HG02610 (cell line): ENCODE results near the gene S100A8.

Source experiments
- ATAC-seq: cut with Tn5 transposase; IDR thresholded peaks from one replicate; pipeline ENCODE4 v1.9.1; 2021; ENCODE audit warnings: mild to moderate bottlenecking, moderate library complexity; ENCODE audit not compliant: unreplicated experiment

The S100A8 gene

GRCh38 chr1:153393926-153394325 lies 3.1 kb upstream of the S100A8 start:
- ATAC-seq = no peak

DNA sequence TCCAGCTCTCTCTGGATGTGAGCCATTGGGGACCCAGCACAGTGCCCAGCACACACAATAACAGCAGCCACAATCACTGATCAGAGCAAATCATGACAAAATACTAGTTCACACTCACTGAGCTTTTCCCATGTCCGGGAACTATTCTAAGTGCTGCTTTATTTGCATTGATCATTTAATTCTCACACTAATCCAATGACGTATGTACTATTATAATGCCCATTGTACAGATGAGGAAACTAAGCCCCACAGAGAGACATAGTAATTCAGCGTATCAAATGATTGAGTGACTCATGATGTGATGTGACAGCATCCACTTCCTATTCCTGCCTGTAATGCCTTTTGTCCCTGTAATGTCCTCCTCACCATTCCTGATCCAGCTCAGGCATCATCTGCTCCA lies 1.9 kb upstream of the S100A8 start:
- ATAC-seq = no peak

DNA sequence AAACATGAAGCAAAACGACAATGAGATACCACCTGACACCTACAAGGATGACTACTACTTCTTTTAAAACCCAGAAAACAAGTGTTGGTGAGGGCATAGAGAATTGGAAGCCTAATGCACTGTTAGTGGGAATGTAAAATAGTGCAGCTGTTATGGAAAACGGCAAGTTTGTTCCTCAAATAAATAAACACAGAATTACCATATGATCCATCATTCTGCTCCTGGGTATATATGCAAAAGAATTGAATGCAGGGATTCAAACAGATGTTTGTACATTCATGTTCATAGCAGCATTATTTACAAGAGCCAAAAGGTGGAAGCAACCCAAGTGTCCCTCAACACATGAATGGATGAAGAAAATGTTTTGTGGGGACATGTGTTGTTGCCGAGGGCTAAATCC lies 1.4 kb upstream of the S100A8 start:
- no peak for ATAC-seq

DNA sequence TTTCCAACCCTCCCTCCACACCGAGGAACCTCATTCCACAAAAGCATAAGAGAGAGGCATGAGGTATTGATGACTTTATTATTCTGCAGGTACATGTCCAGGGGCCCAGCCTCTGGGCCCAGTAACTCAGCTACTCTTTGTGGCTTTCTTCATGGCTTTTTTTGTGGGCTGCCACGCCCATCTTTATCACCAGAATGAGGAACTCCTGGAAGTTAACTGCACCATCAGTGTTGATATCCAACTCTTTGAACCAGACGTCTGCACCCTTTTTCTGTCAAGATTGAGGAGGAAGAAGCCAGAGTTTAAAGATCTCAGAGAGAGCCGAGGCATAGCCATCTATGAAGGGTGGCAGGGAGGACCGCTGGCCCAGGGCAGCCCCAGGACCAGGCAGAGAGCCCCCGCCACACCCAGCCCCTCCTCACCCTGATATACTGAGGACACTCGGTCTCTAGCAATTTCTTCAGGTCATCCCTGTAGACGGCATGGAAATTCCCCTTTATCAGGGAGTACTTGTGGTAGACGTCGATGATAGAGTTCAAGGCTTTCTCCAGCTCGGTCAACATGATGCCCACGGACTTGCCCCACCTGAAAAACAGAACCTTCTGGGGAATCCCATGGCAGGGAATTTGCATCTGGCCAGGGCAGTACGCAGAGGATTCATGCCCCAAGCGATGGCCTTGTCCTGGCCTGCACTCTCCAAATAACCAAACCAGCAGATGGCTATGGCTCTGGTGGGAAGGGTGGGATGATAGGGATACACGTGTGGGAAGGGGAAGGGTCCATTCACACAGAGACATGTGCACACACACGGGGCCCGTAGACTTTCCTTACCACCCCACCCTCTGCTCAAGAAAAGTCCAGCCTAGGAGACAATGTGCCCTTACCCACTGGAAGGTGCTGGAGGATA lies 647 bp downstream of the S100A8 start:
- no peak for ATAC-seq

DNA sequence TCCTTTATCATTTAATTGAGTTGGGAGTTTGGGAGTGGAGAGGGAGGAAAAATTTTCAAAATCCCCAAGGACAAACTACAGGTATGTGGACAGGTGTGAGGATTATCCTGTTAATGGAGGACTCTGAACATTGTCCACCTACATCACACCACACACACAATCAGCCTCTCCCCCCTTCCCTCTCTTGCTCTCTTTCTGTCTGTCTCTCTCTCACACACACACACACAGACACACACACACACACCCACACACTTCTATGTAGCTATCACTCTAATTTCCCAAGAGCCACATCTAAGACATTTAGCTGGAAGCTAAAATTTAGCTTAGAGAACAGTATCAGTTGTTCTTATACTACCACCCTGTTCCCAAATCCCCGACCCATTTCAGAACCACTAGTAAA lies 1.5 kb downstream of the S100A8 start:
- ATAC-seq = no peak

DNA sequence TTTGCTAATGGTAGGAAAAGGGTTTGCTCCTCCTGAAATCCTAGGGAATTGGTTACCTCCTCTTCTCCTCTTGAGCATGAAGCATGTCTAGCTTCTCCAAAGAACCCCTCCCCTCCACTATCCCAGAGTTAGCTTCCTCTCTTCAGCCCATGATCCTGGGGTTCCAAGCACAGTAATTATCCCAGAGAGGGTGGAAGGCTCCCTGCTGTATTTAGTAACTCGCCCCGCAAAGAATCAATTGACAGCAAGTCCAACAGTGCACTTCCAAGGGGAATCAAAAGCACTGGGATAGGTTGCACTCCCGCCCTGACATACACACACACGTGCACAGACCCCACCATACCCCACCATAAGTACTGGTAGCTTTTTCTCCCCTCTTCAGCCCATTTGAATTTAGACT lies 3.1 kb downstream of the S100A8 start:
- ATAC-seq = no peak

- no peak for ATAC-seq
Observed at GRCh38 chr1:153387001-153387400, 3.9 kb downstream of the S100A8 start.

- ATAC-seq = no peak
Observed at GRCh38 chr1:153386500-153386901, 4.4 kb downstream of the S100A8 start.

GRCh38 chr1:153384958-153385580 lies 5.8 kb downstream of the S100A8 start:
- ATAC-seq = no peak

DNA sequence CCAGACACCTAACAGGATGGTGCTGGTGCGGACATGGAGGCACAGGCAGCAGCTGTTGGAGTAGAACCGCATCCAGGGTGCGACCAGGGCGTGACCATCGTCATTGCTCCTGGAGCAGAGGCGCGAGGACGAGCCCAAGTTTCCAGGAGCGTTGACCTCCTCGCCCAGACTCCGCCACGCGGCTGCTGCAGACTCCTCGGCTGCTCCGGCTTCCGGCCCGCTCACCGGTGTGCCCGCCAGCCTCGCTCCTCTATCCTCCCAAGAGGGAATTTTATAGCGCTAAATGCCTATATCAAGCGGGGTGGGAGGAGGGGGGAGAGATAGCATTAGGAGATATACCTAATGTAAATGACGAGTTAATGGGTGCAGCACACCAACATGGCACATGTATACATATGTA lies 10.2 kb downstream of the S100A8 start:
- no peak for ATAC-seq

DNA sequence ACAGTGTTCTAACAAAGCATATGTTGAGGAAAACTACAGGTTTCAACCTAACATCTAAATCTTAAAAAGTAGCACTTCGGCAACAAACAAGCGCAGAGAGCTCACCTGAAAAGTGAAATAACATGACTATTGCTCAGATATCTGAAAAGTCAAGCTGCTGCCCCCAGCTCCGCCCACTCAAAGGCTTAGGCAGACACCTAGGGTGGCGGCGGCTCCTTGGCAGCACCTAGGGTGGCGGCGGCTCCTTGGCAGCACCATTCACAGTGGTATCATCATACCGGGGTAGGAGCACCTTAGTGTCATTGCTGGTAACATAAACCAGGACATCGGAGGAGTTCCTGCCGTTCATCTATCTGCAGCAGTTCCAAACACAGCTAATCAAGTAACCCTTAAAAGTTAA lies 11.3 kb downstream of the S100A8 start:
- no peak for ATAC-seq

GRCh38 chr1:153375511-153375910 lies 15.4 kb downstream of the S100A8 start, which contains the start of gene S100A12:
Gene S100A12, minus strand, starts transcription at chr1:153375621. Its CDS starts 1,029 bp downstream, at chr1:153374592.
- no peak for ATAC-seq

DNA sequence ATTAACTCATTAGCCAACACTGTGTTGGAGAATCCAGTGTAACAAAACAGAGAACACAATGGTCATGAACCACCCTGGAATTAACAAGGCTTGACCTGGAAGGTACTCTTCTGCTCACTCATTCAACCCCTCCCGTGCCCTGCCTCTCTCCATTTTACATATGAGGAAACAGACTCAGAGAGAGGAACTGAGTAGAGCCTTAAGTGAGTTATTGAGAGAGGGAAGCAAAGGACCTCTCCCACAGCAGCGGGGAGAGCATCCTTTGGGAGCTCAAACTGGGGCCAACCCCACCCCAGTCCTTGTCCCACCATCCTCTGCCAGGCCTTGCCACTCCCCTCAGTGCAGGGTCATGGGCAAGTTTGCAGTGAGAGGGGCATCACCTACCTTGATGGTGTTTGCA lies 16.8 kb downstream of the S100A8 start:
- no peak for ATAC-seq

DNA sequence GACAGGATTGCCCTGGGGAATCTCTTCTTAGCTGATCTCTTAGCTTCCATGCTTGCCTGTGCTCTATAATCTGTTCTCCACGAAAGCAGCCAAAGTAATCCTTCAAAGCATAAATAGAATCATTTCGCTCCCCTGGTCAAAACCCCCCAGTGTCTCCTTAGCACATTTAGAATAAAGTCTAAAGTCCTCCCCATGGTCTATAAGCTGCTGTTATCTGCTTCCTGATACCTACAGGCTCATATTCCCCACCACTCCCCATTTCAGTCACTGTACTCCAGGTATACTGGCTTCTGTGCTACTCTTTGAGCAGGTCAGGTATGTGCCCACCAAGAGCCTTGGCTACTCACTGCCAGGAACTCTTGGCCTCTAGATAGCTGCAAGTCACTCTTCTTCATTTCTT lies 18.3 kb downstream of the S100A8 start:
- no peak for ATAC-seq

DNA sequence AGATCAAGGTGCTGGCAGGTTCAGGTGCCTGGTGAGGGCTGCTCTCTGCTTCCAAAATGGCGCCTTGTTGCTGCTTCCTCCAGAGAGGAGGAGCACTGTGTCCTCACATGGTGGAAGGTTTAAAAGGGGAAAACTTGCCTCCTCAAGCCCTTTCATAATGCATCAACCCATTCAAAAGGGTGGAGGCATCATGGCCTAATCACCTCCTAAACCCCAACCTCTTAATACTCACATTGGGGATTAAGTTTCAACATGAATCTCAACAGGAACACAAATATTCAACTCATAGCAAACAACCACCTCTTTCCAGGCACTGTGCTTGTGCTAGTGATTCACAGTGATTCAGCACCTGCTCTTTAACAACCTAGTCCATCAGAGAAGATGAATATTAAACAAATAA lies 19.6 kb downstream of the S100A8 start:
- no peak for ATAC-seq

DNA sequence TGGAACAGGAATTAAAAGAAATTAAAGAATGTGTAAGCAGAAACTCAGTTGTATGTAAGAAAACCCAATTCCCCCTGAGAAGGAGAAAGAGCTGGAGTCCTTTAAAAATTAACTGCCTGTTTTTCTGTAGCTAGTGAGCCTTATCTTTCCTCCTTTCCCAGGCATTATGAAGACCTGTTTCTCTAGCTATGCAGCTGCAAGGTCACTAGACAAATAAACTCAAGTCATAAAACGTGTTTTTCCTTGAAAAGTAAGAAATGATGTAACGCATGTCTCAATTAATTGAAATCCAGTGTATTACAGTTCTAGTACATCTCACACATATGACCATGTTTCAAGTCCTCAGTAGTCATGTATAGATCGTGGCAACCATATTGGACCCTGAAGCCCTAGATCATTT lies 20.7 kb downstream of the S100A8 start:
- no peak for ATAC-seq

- no peak for ATAC-seq
Observed at GRCh38 chr1:153368495-153368894, 22.4 kb downstream of the S100A8 start.

DNA sequence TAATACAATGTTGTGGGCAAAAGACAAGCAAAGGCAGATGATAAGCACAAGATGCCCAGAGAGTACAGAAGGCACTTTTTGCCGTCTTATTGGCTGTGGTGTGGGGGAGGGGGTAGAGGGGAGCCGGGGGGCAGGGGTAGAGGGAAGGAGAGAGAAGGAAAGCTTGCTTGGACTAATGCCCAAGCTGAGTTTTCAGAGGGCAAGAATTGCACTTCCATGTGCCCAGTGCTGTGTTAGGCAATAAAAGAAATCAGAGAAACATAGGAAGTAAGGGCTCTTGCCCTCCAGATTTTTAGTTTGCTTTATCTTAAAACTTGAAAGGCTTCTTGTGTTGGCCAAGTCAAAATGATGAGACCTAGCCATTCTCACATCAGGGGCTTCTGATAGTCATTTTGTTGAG lies 23.8 kb downstream of the S100A8 start:
- ATAC-seq = no peak

GRCh38 chr1:153366261-153366660 lies 24.6 kb downstream of the S100A8 start:
- no peak for ATAC-seq

- no peak for ATAC-seq
Observed at GRCh38 chr1:153365696-153366095, 25.2 kb downstream of the S100A8 start.

DNA sequence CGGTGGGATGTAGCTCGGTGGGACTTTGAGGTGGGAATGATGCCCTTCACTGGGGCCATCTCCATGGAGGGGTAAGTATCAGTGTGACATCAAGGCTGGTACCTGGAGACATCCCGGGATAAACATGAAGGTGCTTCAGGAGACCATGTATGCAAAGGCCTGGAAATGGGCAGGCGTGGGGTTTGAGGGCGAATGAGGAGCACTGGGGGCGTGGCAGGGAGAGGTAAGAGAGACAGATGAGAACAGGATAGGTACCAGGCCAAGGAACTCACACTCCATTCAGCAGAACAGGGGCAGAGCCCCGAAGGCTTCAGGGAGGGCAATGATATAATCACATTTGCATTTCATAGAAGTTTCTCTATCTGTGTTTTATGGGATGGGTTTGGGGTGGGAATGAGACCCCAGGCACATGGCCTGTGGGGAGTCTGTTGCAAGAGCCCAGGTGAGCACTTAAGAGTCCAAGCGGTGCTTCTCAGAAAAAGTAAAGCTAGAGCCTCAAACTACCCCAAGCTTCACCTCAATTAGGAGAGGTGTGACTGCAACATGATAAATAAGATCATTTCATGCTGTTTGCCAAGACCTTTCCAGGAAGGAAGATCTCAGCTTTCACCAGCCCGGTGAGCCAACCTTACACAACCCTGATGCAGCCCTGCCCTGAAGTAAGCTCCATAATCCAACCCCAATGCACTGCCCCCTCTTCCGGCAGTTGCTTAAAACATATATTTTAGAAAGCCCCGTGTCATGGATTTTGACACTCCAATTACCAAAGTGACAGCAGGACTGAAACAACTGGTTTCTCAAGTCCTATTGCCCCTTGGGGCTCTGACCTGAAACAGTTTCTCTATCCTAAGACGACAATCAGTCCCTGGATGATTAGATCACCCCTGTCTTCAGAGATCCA lies 25.9 kb downstream of the S100A8 start:
- no peak for ATAC-seq
